H4 (cell line): ENCODE results near the gene PXMP4. TPM values are rescaled to one million over a fixed set of nuclear protein-coding genes. Genes with fewer than 3 reads are reported as not detected.
"Not testable (repeated sequence)": the region's sequence is repeated elsewhere in the genome, so short reads cannot be mapped to it uniquely, and the experiment has no call there.

Experiments
- DNase-seq: peaks from one replicate; pipeline ENCODE4 v3.0.0-alpha.2; 2015; ENCODE audit warnings: low spot score
- total RNA-seq: library from RNA; depleted of rRNA; stranded (reverse); fragments of >200 nt; shearing (Covaris generic); gene quantifications from 2 replicates; pipeline ENCODE4 v1.2.3, GENCODE V29; 2014

PXMP4 gene
- total RNA-seq, 1 experiment from 2014 or later: 2.5 TPM

DNA sequence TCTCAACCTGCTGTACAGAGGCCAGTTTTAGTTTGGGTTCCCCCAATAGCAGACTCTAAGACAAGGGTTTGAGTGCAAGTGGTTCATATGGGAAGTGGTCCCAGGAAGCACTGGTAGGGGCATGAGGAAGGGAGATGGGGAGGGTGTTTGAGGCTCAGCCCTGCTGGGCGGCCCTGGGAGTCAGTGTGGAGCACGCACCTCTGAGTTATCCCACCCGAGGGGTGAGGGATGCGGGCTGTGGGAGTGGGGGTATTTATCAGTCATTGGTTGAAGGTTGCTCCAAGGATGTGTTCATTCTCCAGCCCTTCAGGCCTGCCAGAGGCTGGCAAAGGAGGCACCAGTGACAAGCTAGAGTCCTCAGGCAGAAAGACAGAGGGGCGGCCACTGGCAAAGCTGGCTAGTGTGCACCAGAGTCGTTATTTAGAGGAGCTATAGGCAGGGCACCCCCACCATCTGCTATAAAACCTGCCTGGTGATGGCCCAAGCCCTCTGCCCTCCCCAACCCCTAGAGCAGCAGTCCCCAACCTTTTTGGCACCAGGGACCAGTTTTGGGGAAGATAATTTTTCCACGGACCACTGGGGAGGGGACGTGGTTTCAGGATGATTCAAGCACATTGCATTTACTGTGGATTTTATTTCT lies 16.5 kb downstream of the PXMP4 start:
- no peak for DNase-seq

DNA sequence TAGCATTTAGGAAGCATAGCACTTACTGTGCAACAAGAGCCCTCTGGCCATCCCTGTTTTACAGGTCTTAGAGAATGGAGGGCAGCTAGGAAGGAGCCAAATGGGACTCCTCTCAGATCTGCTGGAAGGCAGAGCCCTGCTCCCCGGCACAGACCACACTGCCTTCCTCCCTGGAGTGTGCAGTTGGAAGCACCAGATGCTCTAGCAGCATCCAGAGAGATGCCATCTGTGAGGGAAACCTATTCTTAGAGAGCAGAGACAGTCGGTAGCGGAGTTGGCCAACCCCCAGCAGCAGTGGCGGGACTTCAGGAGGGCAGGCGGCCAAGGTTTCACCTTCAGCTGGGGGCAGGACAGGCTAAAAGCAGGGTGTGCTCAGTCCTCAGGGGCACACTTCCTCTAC lies 17.2 kb downstream of the PXMP4 start:
- no peak for DNase-seq

DNA sequence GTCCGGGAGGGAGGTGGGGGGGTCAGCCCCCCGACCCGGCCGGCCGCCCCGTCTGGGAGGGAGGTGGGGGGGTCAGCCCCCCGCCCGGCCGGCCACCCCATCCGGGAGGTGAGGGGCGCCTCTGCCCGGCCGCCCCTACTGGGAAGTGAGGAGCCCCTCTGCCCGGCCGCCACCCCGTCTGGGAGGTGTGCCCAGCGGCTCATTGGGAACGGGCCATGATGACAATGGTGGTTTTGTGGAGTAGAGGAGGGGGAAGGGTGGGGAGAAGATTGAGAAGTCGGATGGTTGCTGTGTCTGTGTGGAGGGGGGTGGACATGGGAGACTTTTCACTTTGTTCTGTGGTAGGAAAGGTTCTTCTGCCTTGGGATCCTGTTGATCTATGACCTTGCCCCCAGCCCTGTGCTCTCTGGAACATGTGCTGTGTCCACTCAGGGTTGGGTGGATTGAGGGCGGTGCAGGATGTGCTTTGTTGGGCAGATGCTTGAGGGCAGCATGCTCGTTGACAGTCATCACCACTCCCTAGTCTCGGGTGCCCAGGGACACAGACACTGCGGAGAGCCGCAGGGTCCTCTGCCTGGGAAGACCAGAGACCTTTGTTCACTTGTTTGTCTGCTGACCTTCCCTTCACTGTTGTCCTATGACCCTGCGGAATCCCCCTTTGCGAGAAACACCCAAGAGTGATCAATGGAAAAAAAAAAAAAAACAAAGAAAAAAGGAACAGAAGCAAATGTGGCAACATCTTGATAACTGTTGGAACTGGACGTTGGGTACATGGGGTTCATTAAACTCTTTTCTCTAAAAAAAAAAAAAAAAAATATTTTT lies 18.3 kb downstream of the PXMP4 start:
- no peak for DNase-seq

DNA sequence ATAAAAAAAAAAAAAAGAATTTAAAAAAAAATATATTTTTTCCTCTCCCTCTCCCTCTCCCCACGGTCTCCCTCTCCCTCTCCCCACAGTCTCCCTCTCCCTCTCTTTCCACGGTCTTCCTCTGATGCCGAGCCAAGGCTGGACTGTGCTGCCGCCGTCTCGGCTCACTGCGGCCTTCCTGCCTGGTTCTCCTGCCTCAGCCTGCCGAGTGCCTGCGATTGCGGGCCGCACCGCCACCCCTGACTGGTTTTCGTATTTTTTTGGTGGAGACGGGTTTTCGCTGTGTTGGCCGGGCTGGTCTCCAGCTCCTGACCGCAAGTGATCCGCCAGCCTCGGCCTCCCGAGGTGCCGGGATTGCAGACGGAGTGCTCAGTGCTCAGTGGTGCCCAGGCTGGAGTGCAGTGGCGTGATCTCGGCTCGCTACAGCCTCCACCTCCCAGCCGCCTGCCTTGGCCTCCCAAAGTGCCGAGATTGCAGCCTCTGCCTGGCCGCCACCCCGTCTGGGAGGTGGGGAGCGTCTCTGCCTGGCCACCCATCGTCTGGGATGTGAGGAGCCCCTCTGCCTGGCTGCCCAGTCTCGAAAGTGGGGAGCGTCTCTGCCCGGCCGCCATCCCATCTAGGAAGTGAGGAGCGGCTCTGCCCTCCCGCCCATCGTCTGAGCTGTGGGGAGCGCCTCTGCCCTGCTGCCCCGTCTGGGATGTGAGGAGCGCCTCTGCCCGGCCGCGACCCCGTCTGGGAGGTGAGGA lies 19.2 kb downstream of the PXMP4 start:
- not testable (repeated sequence) for DNase-seq

DNA sequence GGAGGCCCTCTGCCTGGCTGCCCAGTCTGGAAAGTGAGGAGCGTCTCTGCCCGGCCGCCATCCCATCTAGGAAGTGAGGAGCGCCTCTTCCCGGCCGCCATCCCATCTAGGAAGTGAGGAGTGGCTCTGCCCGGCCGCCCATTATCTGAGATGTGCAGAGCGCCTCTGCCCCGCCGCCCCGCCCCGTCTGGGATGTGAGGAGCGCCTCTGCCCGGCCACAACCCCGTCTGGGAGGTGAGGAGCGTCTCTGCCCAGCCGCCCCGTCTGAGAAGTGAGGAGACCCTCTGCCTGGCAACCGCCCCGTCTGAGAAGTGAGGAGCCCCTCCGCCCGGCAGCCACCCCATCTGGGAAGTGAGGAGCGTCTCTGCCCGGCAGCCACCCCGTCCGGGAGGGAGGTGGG lies 21.1 kb downstream of the PXMP4 start:
- DNase-seq: not testable (repeated sequence)

DNA sequence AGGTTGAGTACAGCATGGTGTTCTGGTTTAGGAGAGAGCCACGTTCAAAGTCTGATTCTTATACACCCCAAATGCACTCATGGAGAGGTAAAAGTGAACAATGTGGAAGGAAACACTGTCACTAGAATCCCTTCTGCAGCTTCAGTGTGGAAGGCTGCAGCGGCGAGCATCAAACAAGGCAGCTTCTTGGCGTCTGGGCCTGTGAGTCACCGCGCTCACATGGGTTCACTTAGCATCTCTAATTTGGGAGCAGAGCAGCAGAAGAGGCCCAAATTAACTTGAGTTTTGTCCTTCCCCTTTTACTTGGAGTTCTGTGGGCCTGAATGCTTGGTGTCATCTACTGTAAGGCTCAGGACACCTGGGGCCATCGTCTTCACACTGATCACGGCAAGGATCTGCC lies 23.0 kb downstream of the PXMP4 start:
- DNase-seq: no peak

DNA sequence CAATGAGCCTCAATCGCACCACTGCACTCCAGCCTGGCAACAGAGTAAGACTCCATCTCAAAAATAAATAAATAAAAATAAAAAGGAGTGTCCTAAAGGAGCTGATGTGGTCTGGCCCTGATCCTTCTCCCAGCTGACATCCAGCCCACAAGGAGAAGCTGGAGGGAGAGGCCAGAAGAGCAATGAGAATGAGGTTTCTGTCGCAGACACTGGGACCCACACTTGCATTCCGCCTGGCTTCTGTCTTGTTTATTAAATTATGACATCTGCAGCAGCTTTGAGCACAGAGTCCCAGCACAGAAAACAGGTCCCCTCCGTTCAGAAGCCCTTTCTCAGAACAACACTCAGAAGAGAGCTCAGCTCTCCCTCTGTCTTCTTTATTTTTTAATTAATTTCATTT lies 23.7 kb downstream of the PXMP4 start:
- DNase-seq: no peak

DNA sequence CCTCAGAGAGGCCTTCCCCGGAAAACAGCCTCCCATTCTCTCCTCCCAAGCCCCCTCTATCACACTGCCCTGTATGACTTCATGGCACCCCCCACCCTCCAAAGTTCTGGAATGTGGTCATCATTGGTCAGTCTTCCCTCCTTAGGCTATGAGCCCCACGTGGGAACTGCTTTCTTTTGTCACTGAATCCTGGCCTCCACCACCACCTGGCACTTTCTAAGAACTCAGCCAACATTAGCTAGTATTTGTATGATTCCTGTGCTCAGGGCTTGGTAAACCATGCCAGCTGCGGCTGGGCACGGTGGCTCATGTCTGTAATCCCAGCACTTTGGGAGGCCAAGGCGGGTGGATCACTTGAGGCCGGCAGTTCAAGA lies 25.5 kb downstream of the PXMP4 start:
- no peak for DNase-seq

DNA sequence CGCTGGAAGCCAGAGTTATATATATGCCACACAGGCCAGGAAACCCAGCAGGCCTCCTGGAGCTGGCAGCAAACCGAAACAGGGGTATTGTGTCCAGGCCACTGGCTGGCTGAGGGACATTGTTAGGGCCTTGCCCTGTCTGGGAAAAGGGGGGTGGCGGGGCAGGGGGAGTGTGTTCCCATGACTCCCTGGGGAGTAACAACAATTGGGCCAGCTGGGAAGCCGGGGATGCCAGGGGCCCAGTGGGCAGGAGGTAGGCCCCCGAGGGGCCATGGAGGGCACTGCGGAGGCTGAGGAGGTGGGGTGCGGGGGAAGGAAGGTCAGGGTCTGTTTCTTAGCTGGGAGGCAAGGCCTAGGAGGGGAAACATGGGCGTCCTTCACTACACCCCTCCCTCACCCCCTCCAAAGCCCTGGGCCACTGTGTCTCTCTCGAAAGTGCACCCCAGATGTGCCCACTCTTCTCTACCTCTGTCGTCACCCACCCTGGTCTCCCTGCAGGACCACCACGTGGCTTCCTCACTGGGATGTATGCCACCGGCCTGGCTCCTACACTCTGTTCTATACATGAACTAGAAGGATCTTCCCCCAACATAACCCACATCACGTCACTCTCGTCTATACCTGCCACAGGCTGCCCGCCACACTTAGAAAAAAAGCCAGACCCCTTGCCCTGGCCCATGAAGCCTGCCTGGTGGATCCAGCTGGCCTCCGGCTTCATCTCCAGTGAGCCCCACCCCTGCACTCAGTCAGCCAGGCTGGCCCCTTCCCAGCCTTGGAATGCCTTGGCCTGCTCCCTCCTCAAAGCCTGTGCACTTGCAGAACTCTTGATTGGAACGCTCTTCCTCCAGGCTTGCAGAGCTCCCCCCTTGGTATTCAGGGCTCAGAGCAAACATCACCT lies 26.1 kb downstream of the PXMP4 start:
- no peak for DNase-seq

DNA sequence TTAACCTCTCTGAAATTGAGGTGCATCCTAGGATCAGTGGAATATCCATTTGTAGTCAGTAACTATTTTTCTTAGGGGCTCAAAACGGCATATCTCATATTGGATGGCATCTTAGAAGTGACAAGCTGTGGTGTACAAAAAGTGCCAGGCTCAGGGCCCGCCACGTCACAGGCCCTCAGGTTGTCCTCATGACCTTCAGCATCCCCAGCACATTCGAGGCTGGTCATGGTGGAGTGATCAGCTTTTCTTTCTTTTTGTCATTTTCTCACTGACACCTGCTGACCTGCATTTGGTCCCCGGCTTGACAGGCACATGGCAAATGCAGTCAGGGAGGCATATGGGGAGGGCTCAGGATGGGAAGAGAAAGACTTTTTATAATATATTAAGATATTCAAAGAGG lies 26.8 kb downstream of the PXMP4 start:
- DNase-seq: no peak

DNA sequence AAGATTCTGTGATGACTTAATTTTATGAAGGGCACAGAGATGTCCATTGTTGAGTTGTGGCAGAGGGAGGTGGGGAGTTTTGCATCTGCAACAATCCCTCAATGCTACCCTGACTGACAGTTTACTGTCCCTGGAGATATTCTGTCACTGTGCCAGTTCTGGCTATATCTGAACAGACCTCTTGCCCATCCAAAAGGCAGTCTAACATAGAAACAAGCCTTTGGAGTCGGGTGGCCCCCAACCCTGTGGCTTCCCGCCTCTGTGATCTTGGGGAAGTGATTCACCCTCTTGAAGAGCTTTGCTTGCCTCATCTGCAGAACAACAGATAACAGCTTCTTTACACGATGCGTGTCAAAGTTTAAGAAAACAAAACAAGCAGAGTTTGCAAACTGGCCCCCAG lies 30.1 kb downstream of the PXMP4 start:
- DNase-seq: no peak

DNA sequence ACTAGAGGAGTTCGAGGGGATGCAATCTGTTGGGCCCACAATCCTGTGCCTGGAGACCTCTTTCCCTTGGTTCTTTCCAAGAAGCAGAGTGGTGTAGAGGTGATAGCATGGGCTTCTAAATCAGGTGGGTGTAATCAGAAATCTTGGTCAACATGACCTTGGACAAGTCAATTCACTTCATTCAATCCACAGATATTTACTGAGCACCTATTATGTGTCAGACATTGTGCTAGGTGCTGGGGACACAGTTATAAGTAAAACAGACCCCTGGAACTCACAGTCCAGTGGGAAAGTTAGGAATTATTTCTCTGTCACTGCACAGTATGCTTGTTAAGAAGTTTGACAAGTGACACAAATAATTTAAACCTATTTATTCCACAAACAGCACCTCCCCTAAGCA lies 30.6 kb downstream of the PXMP4 start:
- no peak for DNase-seq

DNA sequence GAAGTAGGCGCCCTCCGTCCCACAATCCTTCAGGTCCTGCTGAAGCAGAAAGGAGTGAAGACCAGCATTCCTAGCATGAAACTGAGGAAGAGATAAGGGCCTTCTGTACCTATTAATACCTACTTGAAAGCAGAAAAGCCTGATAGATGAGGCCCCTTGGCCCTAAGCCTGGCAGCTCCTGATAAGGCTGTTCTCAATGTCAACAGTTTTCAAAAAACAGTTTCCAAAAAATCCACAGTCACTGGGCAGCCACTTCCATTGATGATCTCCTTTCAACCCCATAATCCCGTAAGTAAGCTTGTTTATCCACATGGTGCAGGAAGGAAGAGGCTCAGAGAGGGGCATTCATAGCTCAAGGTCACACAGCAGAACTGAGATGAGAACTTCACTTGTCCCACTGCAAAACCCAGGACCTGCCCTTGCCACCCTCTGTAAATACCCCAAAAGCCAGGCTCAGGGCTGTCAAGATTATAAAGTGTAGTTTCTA lies 31.1 kb downstream of the PXMP4 start:
- DNase-seq: no peak

DNA sequence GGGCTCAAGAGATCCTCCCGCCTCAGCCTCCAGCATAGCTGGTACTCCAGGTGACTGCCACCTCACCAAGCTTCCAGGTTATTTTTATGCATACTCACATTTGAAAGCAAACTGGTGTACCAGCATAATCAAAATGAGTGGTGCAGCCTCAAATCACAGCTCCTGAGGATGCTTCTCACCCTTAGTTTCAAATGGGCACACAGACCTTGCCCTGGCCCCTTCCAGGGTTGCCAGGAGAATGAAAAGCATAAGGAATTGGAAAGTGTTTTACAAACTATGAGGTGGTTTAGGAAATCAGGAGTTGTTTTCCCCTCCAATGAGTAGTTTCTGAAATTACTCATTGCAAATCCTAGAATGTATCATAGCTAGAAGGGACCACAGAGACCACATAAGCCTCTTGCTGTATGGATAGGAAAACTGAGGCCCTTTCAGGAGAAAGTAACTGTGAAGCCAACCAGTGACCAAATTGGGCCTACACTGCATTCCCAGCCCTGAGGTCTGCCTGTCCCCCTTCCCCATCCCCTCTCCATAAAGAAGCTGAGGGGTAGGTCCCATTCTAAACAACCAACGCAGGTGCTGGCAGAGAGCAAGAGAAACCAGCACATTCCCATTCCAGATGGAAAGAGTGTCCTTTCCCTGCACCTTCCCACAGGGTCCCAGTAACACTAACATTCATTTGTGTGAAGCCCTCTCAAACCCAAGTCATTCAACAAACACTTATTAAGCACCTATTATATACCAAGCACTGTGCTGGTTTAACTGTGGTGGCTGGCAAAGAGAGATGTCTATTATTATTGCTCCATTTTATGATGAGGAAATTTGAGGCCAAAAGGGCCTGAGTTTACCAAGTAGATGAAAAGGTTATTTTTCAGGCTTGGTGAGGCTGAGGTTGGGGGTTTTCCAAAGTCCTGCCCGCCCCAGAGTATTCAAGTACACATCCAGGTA lies 31.8 kb downstream of the PXMP4 start:
- no peak for DNase-seq

DNA sequence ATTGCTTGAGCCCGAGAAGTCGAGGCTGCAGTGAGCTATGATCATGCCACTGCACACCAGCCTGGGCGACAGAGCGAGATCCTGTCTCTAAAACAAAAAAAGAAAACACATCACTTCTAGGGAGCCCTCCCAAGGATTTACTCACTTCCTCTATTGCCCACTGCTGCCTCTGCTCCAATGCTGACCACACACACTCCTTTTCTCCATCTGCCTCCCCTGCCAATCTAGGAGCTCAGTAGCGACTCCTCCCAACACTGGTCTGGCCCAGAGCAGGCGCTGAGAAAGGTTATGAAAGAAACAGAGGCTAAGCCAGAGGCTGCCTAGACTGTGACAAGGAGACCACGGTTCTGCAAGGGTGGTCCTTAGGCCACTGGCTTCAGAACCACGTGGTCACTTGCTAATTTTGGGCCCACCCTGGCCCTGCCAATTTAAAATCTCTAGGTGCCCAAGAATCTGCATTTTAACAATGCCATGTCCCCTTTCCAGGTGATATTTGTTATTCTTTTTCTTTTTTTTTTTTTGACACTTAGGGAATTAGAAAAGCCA lies 32.7 kb downstream of the PXMP4 start:
- DNase-seq: no peak

DNA sequence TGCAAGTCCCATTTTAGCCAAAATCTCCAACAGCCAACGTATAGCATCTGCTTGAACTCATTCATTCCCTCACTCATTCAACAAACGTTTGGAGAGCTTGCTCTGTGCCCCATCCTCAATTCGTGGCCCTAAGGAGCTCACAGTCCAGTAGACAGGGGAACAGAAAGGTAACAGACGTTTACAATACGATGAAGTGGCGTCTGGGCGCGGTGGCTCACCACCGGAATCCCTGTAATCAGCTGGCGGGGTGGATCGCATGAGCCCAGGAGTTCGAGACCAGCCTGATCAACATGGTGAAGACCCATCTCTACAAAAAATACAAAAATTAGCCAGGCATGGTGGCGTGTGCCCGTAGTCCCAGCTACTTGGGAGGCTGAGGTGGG lies 33.1 kb downstream of the PXMP4 start:
- no peak for DNase-seq

DNA sequence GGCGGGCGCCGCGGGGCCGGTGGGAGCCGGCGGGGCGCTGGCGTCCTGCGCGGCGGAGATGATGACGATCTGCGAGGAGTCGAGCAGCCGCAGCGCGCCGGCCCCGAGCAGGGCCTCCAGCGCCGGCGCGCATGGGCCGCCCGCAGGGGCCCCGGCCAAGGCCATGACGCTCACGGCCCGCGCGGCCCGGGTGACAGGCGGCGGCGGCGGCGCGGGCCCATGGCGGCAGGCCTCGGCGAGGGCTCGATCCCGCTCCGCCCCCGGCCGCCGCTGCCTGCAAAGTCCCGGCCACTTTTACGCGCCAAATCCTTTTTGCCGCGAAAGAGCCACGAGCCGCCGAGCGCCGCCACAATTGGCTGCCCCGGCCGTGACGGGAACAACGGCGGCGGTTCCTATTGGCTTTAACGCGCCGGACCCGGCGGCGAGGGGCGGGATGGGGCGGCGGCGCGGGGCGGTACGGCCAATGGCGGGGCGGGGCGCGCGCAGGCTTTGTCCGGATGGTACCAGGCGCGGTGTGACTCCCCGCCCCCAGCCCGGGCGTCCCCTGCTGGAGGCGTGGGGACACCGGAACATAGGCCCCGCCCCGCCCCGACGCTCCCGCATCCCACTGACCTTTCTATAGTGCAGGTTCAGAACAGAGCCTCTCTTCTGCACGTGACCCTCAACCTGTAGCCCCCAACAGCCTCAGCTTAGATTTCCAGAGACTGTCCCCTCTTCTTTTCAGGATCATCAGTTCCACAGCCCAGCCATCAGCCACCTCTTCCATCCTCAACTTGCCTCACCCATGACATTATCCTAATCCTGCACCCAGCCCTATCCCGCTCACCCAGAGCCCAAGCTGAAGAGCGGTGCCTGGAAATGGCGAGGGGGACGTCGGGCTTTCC lies 33.8 kb downstream of the PXMP4 start, which contains the start of gene E2F1:
Gene E2F1 (minus strand): TSS at position 286 of the 884 bp plus-strand sequence. CDS start 121 bp downstream, at position 165.
- peak; percentile 86 for DNase-seq

DNA sequence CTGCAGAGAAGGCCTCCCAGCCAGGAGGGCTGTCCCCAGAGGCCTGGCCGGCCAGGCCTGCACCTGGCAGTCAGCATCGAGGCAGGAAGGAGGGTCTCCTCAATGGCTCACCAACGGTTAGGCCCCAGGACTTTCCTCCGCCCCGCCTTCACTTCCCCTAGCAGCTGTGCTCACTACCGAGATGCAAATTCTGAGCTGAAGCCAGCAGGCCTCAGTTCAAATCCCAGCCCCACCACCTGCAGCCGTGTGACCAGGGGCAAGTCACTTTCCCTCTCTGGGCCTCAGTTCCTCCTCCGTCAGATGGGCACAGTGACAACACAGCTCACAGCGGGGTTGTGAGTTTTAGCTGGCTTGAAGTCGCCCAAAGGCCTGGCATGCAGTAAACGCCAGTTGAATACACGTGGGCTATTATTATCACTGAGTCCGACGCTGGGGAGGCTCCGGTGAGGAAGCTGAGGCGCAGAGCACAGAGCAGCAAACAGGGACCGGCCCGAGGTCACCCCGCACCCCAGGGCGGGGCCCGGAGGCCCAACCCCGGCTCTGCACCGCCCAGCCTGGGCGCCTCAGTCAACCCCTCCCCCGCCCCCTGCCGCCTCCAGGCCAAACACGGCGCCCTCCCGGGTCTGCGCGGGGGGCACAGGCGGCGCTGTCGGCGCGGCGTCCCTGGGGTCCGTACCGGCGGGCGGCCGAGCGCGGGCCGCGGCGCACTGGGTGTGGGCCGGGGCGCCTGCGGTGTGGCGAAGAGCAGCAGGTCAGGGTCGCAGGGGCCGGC lies 34.6 kb downstream of the PXMP4 start:
- no peak for DNase-seq
